Right renal pelvis (tissue), 4 donors: ENCODE data around the gene RTN4. TPM values are rescaled to one million over a fixed set of nuclear protein-coding genes. Genes with fewer than 3 reads are reported as not detected.

Experiments used
- DNase-seq, 4 donors: peaks; one replicate each; pipeline ENCODE4 v3.0.0-alpha.2; 2013; ENCODE audit warnings: low read depth in 4 of 4, low spot score in 3 of 4, missing footprints in 1 of 4
- polyA plus RNA-seq, 4 donors: library from polyadenylated mRNA; unstranded; fragments of 120-200 nt; gene quantifications; one replicate each; pipeline ENCODE4 v1.2.1, GENCODE V29; 2013; ENCODE audit not compliant: insufficient read length in 4 of 4

Gene RTN4
- polyA plus RNA-seq, 4 donors, result 347 to 402 (median 378) TPM

DNA sequence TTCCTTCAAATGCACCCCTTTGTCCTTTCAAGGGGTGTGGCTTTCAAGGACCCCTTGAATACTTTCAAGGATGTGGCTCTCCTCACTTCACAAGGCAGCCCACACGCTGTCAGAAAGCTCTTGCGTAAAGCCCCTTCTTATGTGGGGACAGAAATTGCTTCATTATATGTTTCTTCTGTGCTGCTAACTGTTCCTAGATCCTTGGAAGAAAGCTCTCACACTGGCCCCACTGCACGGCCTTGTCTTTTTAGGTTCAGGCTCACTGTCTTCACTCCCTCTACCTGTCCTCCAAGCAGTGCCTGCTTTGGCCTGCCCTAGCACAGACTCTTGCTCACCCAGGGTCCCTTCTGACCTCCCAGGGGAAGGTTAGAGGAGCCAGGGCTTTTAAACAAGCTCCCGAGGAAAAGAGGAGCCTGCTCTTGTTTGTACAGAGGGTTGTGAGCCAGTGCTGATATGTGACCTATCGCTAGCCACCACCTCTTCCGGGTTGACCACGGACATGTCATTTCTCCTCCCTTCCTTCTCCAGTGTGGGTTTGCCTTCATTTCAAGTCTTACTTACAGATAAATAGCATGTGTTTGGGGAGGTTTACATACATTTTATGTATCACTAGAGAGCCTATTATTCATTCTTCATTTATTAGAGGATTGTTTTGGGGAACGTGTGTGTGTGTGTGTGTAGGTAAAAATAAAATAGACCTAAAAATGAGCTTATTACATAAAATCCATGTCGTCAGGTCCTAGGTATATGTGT lies 94.7 kb downstream of the RTN4 start:
- no peak for DNase-seq

GRCh38 chr2:54954705-54955357 lies 95.4 kb downstream of the RTN4 start:
- DNase-seq, result no peak

DNA sequence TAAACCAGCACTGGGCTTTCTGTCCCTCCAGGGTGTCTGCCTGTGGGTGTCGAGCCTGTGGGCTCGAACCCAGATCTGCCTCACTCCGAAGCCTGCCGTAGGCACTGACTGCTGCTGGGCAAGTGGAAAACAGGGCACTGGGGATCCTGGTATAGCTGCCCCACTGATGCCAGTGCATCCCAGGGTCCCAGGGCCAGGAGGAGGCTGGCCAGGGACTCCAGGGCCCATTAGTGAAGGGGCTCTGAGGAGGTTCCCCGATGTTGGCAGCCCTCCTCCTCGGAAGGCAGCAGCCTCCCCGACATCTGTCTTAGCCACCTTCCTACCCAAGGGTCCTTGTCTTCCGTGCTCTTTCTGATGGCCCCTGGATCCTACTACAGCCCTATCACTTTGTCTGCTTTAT lies 96.1 kb downstream of the RTN4 start:
- DNase-seq, result no peak

GRCh38 chr2:54952978-54953456 lies 97.2 kb downstream of the RTN4 start:
- no peak for DNase-seq

DNA sequence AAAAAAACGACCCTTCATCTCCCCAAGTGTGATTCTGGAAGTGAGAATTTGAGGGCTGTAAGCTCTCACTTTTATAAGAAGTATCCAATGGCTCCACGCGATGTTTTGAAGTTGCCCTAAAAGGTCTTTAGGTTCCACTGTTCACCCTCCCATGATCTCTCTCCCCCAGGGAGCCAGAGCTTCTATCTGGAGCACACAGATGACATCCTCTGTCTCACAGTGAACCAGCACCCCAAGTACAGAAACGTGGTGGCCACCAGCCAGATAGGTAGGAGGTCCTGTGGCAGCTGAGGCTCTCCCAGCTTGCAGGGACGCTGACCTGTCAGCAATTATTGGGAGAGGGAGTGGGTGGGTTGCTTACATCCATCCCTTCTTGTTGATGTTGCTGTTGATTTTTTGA lies 97.8 kb downstream of the RTN4 start:
- DNase-seq, result no peak

DNA sequence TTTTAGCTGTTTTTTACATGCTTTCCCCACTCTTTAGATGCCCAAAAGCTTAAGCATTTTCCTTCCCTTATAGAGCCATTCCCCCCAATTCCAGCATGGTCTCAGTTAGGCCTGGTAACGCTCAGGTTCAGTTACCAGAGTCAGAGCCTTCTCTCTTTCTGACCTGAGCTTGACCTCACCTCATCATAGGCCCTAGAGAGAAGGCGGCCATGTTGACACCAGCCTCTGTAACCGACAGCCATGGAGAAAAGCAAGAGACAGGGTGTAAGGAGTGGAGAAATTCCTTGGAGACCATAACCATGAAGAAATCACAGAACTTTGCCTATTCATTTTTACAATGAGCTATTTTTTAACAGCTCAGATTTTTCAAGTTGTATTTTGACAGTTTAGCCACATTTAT lies 99.4 kb downstream of the RTN4 start:
- no peak for DNase-seq

- no peak for DNase-seq
Measured at GRCh38 chr2:54949431-54949830, 100.8 kb downstream of the RTN4 start.

DNA sequence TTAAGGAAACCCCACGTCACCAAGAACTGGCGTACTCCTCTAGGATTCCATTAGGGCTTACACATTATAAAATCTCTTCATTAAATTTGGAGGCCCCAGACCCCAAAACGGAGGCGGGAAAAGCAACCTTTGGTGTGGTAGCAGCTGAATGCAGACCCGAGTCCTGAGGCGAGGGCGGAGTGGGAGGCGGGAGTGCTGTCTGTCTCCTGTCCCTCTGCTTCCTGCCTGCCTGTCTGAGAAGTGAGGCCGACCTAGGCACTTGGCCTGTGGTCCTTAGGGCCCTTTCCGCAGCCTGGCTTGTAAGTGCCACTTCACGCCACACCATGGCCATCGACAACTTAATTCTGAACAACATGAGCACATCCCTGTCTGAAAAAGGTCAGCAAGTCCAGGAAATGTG lies 102.1 kb downstream of the RTN4 start:
- no peak for DNase-seq

DNA sequence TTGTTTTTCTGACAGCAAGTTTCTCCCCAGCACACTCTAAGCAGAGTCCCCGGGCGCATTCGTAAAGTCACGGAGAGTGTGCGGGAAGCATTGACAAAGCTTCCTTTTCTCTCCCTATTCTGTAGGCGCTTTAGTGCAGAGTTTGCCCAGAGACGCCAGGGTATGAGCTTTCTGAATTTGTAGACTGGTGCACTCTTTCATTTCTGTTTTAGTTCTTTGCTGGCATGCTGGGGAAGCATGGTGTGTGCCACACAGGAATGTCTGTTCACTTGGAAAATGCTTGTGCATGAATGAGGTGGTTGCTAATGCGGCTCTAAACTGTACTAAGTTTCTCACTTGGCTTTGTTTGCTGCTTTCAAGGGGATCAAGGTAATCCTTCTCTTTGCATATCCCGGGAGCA lies 102.6 kb downstream of the RTN4 start:
- DNase-seq, result no peak

DNA sequence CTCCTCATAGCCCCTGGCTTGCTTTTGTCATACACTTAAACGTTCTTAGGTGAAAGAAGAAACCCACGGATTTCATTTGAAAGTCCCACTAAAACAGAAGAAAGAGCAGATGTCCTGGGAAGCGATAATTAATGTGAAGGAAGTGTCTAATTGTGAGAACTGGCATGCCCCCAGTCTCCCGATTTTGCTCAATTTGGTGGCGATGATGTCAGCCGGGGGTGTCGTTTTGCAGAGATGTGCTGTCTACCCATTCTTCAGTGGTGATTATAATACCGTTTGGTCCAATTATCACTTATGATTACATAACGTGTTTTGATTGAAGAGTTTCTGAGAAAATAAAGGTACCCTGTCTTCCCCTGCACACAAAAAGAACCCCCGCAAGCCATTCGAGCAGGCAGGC lies 103.1 kb downstream of the RTN4 start:
- DNase-seq, result no peak

DNA sequence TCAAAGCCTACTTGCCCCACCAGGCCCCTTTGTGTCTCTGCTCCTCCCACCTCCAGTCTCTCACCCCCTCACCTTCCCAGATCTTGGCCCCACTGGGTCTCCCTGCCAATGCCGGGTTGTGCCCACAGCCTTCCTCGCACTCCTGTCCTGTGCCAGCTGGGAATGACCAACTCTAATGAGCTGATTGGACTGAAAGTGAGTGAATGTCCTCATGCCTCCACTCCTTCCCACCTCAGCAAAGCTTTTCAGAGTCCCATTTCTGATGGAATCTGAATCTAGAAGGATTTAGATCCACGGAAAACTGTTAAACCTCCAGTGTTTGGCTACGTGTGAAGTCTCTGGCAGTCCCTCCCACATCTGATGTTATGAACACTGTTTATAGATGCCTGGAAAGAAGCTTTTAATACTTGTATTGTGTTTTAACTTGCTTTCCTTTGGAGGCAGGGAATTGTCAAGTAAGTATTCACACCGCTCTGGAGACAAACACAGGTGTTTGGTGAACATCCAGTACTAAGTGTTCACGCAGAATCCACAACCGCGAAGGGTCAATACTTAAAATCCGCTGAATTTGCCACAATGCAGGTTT lies 103.9 kb downstream of the RTN4 start:
- no peak for DNase-seq

DNA sequence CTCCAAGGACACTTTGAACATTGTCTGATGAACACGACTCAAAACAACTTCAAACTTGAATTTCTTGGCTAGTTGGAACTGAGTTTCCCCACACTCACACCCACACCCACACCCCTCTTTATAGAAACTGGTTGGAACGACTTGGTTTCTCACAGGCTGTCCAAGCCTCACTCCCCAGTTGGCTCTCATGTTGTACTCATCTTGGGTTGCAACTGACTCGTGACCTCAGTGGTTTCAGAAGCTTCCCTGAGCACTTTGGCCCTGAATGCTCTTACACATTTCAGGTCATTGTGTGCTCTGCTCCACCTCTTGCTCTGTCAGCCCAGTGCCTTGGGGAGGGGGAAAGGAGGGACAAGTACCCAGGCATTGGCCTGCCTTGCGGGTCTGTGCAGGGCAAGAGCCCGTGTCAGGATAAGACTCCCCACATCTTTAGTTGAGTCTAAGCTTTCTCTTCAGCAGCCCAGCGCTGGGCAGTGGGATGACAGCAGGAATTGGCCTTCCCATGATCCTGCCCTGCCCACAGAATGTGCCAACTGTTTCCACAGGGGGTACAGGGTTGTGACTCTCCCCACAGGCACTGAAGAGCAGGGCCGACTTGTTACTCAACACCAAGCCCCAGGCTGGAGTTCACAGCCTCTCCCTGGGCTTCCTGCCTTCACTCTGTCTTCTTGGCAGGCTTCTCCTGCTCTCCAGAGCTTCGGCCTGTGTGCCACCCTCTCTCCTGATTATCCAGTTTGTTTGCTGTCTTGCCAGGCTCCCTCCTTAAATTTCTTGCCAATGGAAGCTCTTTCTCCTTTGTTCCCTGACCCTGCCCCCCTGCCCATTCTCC lies 104.6 kb downstream of the RTN4 start:
- DNase-seq, result no peak

DNA sequence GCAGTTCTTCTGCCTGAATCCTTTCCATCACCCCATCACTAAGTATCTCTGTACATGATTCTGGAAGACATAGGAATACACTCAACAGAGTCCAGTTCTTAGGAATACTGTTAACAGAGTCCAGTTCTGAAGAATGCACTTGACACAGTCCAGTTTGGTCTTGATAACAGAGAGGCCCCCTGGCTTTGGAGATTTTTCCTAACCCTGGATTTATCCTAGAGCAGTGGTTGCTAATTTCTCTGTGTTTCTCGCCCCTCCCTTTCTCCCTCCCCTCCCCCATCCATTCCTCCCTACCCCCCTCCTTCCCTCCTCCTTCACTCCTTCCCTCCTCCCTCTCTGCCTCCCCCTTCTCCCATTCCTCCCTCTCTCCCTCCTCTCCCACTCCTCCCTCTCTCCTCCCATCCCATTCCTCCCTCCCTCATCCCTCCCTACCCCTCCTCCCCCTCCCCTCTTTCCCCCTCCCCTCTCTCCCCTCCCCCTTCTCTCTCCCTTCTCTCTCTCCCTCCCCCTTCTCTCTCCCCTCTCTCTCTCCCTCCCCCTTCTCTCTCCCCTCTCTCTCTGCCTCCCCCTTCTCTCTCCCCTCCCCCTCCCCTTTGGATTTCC lies 105.4 kb downstream of the RTN4 start:
- no peak for DNase-seq

GRCh38 chr2:54942373-54942772 lies 107.9 kb downstream of the RTN4 start:
- no peak for DNase-seq

GRCh38 chr2:54941248-54941984 lies 108.8 kb downstream of the RTN4 start:
- no peak for DNase-seq

DNA sequence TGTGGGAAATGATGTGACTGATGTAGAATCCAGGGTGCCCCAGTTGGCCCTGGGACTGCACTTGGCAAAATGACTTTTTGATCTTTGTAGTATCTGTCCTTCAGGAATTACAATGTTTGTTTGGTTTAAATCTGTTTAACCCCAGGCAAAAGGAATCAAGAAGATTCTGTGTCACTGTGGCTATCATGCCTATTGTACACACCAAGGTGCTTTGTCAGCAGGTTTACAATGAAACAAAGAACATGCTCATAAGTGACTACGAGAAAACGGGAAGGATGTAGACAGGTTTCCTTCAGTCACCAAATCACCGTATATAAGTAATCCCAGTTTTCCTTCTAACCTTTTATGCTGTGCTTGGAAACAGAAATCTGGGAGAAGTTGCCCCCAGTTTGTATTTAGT lies 109.5 kb downstream of the RTN4 start:
- no peak for DNase-seq

GRCh38 chr2:54939446-54940118 lies 110.7 kb downstream of the RTN4 start:
- no peak for DNase-seq

DNA sequence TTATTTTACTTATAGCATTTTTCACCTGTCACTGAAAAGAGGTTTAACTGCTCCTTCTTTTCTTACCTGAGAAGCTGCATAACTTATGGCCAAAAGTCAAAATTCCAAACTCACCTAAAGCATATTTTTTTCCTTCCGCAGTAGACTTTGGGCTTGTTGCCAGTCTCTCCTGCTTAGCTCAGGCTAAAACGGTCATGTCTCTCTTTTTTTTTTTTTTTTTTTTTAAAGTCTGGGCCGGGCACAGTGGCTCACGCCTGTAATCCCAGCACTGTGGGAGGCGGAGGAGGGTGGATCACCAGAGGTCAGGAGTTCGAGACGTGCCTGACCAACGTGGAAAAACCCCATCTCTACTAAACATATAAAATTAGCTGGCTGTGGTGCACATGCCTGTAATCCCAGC lies 113.5 kb downstream of the RTN4 start:
- no peak for DNase-seq

GRCh38 chr2:54935389-54935788 lies 114.9 kb downstream of the RTN4 start:
- DNase-seq, result no peak
